ENCODE results near the gene PCDHGA1.

DNA sequence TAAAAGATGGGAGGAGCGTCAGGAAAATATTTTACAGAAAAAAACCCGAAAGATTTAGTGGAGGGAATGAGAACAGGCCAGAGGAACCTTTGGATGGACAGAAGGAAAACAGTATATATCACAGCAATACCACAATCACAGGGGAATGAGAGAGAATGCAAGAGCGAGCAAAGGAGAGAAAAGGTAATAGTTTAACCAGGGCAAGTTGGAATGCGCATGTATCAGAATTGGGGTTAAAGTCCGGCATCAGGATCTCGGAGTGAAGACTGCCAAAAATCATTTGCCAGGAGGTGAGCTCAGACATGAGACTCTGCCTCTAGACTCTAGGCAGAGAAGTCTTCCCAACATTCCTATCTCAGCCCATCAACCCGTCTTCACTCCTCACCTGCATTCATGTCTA, 195.3 kb downstream of the PCDHGA1 start:
- no peak for TF ChIP-seq CTCF (IDR thresholded peaks at IDR 0.05; ENCODE audit: low read depth, low read length)
- TF ChIP-seq EZH2phosphoT487 (IDR thresholded peaks at IDR 0.05; ENCODE audit: low read depth), result no peak
